HFF-Myc (cell line): ENCODE results near the gene TRIM42.

Experiments used
- DNase-seq: peaks from one replicate; pipeline ENCODE4 v3.0.0-alpha.2; 2011; ENCODE audit warnings: low read depth; ENCODE audit errors: extremely low read depth
- H3K4me3 ChIP-seq: replicated peaks from 2 replicates; pipeline ENCODE4 v1.5.1; 2011; ENCODE audit warnings: low read depth, mild to moderate bottlenecking, control low read depth, low read length
- CTCF ChIP-seq: IDR thresholded peaks from 2 replicates; pipeline ENCODE4 v1.5.1; 2012; ENCODE audit warnings: mild to moderate bottlenecking, low read depth, low read length, control low read depth; ENCODE audit errors: missing control alignments

Gene TRIM42

GRCh38 chr3:140695361-140696061 lies 17.6 kb downstream of the TRIM42 start:
- no peak overlapping the region for H3K4me3 ChIP-seq
- no peak for DNase-seq
- no peak for TF ChIP-seq CTCF

- no peak for DNase-seq
- TF ChIP-seq CTCF: no peak
Observed at GRCh38 chr3:140699516-140700231, 21.8 kb downstream of the TRIM42 start.

GRCh38 chr3:140702281-140702680 lies 24.4 kb downstream of the TRIM42 start:
- no peak overlapping the region for H3K4me3 ChIP-seq
- TF ChIP-seq CTCF: no peak
- DNase-seq: no peak

More at GRCh38 chr3:140699516-140700231, 21.8 kb downstream of the TRIM42 start:
- H3K4me3 ChIP-seq: no peak overlapping the region

- no peak for DNase-seq
- TF ChIP-seq CTCF: no peak
- H3K4me3 ChIP-seq: no peak overlapping the region
Observed at GRCh38 chr3:140703496-140703895, 25.6 kb downstream of the TRIM42 start.

GRCh38 chr3:140704733-140705132 lies 26.9 kb downstream of the TRIM42 start:
- no peak overlapping the region for H3K4me3 ChIP-seq
- TF ChIP-seq CTCF: no peak
- no peak for DNase-seq

- no peak for TF ChIP-seq CTCF
- H3K4me3 ChIP-seq: no peak overlapping the region
- DNase-seq: no peak
Observed at GRCh38 chr3:140705954-140706353, 28.1 kb downstream of the TRIM42 start.
